Right ventricle myocardium inferior (tissue), 1 donor: ENCODE measurements around the gene KRT10. TPM values are rescaled to one million over a fixed set of nuclear protein-coding genes. Genes with fewer than 3 reads are reported as not detected.

ENCODE experiments used
- ATAC-seq: fragments of 200-7000 bp; cut with Tn5 transposase; one replicate; pipeline ENCODE4 v1.9.1; 2020; ENCODE audit warnings: mild to moderate bottlenecking, moderate library complexity
- DNase-seq: peaks from one replicate; pipeline ENCODE4 v3.0.0; 2021; ENCODE audit errors: missing footprints
- intact Hi-C: fragments of 100-400 bp; cut with DNase I; formaldehyde crosslinking; loops from one replicate; pipeline ENCODE4 v1.11.0; 2022
- total RNA-seq: library from RNA; stranded (reverse); fragmentation: NEBNext Ultra II Directional; extraction: Animal tissue kit (Norgen Biotek cat#: 25700); gene quantifications from one replicate; pipeline ENCODE4 v1.2.1, GENCODE V29; 2021
- donor health status: DM: no; HTN: yes; CAD: no; lungs with severe emphysema.

KRT10 gene
- total RNA-seq, 1 donor from 2014 or later = 48.0 TPM

DNA sequence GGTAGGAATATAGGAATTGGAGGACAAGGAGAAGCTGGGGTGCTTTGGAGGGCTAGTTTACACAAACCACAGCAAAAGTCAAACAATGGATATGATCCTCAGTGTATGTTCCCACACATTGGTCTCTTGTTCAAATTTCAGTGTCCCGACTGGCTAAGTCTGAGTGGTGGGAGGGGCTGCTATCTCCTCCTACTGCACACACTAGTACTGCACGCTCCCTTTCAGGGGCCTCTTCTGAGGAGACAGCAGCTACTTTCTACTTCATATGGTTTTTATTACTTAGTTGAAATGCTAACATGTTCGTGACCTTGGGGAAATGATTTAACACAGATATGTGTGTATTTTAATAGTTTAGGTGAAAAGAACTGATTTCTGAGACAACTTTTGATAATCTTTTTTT lies 18.8 kb upstream of the KRT10 start:
- intact Hi-C loops = no loop called here
- DNase-seq = no peak
- no peak for ATAC-seq

DNA sequence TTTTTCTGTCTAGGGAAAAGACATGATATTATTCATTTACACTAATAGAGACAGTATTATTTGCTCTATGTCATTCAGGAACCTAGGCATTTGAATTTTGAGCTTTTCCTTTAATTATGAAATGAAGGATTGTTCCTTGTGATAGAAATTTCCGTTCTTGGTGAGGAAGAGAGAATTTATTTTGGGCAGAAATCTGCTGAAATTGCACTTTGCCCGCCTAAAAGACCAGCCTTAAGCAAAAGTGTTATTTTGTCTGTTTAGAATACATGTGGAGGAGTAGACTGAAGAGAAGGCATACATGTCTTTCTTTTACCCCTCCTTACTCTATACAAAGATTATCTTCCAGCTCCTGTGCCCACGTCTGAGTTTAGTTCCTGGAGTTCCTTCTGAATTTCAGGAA lies 16.8 kb upstream of the KRT10 start:
- intact Hi-C loops = no loop called here

DNA sequence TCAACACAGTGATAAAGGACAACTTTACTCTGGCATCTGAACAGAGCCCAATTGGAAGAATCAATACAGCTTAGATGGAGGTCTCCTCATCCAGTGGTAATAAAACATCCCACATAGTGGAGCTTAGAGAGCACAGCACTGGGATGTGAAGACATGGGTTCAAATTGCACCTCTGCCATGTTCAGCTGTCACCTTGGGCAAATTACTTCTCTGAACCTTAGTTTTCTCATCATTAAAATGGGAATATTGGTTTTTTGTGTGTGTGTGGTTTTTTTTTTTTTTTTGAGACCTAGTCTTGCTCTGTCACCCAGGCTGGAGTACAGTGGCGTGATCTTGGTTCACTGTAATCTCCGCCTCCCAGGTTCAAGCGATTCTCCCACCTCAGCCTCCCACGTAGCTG lies 13.6 kb upstream of the KRT10 start:
- DNase-seq (no peak), ATAC-seq (no peak)
- intact Hi-C loops = no loop called here

More for the DNA sequence above, 16.8 kb upstream of the KRT10 start:
- no peak for ATAC-seq
- DNase-seq = no peak

DNA sequence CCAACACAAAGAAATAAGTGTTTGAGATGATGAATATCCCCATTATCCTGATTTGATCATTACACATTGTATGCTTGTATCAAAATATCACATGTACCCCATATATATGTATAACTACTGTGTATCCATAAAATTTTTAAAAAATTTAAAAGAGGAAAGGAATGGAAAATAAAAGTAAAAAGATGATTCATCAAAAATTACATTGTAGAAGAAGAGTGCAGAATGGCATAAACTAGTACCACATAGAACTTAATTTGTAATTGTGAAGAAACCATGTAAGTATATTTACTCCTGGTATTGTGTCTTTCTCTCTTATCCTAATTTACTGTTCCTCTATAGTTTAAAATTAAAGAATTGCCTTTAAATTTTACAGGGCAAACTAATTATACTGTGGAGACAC lies 11.5 kb upstream of the KRT10 start:
- intact Hi-C loops = no loop called here
- ATAC-seq = no peak
- DNase-seq = no peak

DNA sequence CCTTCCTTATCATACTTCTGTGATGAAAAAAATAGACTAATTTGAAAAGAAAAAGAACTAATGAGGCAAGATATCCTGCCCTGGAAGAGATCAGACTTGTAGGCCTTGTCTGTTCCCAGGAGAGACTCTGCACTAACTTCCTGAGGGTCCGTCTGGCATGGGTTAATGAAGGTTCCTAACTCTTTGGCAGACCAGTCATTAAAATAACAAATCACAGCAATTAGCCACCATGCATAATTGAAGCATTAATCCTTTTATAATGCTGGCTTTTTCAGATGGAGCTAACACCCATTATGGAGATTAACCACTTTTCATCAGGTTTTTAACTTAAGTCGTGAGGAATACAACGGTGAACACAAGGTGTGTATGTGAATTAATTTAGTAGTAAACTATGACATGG lies 10.4 kb upstream of the KRT10 start:
- no peak for ATAC-seq
- intact Hi-C loops = no loop called here
- DNase-seq = no peak

DNA sequence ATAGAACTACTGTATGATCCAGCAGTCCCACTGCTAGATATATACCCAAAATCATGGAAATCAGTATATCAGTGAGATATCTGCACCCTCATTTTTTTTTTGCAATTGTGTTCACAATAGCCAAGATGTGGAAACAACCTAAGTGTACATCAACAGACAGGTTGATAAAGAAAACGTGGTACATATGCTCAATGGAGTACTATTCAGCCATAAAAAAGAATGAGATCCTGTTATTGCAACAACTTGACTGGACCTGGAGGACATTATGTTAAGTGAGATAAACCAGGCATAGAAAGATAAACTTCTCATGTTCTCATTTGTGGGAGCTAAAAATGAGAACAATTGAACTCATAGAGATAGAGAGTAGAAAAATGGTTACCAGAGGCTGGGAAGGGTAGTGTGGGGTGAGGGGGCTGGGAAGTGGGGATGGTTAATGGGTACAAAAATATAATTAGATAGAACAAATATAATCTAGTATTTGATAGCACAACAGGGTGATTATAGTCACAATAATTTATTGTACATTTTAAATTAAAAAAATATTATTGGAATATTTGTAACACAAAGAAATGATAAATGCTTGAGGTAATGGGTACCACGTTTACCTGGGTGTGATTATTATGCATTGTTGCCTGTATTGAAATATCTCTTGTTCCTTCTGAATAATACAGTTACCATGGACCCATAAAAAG lies 7.8 kb upstream of the KRT10 start:
- DNase-seq = no peak
- no peak for ATAC-seq
- intact Hi-C loops = no loop called here

DNA sequence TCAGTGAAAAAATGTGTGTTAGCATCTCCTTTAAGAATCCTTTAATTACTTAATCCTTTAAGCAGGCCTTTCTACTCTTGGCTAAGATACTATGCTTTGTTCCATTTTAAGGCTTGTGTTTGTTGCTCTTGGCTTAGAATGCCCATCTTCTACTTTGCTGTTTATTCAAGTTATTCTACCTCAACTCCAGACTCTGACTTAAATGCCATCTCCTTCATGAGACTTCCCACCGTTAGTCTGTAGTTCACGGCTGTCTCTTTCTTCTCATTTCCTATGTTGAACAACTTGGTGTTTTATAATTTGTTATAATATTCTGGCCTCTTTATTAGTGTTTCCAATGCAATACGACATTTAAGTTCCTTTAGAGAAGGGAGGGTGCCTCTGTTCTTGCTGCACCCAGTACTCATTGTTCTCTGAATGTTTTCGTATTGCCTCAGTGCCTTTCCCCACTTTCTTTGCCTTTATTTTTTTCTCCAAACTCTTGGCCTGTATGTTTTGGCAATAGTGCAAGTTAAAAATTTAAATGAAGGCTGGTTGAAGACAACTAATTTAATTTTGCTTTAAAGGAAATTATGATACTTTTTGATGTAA lies 6.1 kb upstream of the KRT10 start:
- intact Hi-C loops = no loop called here
- DNase-seq (no peak), ATAC-seq (no peak)

DNA sequence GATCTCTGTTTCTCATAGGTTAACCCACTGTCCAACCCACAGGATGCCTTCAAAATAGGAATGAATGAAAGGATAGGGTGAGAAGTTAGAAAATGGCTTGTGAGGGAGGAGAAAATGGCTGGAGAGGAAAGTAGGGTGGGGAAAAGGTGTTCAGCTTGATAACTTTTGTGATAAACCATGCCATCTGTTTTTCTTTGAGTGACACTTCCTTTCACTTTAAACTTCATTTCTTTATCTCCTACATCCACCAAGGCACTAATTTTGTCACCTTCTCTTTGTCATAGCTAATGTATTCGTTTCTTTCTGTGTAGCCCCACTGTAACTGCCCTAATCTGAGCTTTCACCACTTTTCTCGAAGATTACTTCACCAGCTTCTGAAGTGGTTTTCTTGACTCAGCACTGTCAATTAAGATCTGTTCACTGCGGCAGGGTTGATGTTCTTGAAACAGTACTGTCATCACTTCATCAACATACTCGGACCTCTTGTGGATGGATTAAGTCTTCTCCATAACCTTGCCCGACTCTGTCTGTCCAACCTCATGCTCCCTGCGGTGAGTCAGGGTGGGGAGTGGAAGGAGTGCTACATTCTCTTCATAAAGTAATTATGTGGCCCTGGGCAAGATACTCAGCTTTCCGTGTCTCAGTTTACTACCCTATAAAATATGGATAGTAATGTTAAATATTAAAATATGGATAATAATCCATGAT lies 5.5 kb upstream of the KRT10 start:
- DNase-seq = no peak
- intact Hi-C loops = no loop called here
- ATAC-seq = no peak

DNA sequence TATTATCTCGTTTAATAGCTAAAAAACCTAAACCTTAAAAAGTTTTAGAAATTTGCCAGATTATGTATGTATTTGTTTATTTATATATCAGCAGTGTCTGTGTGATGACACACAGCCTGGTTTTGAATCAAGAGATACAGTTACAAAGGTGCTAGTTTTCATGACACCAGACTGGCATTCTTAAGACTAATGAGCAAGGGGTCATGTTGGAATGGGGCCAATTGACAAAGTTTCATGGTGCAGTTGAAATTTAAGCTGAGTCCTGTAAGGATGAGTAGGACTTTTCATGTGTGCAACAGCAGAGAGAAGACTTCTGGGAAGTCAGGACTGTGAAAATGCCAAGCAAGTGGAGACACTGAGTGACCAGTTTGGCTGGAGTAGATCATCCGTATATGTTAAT lies 3.2 kb upstream of the KRT10 start:
- DNase-seq = no peak
- intact Hi-C loops = no loop called here

DNA sequence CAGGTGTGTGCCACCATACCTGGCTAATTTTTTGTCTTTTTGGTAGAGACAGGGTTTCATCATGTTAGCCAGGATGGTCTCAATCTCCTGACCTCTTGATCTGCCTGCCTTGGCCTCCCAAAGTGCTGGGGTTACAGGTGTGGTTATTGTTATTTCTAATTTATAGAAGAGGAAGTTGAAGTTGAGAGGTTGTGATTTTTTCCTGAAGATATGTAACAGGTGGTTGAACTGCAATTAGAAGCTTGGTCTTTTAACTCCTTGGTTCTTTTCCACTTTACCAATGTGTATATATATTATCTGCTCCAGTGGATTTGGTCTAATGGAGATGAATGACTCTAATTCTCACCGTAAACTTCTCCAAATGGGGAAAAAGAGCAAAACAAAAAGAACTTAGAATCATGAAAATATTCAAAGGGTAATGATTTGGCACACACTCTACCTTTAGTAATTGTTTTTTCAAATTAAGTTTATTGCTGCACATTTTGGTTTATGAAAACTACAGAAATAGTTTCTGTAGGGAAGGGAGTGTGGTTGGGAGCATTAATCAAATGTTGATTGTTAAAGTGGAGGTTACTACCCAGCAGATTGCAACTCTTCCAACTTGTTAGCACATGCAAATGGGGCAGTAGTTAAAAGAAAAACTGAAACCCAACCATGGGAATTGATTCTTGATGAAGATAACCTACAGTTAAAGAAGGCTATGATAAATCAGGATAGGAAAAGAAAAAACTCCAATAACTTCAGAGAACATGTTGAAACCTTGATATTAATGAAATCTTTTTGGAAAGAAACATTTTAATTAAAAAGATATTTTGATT lies 1.8 kb upstream of the KRT10 start:
- ATAC-seq (no peak), DNase-seq (no peak)
- intact Hi-C loops = no loop called here

More for the DNA sequence above, 3.2 kb upstream of the KRT10 start:
- no peak for ATAC-seq

DNA sequence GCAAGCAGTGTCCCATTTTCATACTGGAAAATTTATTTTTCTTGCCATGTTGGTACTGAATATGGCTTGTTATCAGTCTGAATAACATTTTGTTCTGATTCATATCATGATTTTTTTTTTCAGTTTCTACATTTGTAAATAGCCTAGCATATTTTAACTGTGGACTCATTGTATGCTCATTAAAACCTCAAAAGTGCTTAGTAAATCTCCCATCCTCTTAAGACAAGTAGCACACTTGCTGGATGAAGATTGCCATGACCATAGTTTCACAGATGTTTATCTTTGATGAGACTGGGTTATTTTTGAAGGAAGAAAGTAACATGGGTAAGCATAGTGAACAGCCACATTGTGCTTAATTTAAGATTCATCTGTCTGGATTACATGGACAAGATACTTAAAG lies 878 bp downstream of the KRT10 start:
- intact Hi-C loops = no loop called here
- no peak for DNase-seq
- ATAC-seq = no peak

DNA sequence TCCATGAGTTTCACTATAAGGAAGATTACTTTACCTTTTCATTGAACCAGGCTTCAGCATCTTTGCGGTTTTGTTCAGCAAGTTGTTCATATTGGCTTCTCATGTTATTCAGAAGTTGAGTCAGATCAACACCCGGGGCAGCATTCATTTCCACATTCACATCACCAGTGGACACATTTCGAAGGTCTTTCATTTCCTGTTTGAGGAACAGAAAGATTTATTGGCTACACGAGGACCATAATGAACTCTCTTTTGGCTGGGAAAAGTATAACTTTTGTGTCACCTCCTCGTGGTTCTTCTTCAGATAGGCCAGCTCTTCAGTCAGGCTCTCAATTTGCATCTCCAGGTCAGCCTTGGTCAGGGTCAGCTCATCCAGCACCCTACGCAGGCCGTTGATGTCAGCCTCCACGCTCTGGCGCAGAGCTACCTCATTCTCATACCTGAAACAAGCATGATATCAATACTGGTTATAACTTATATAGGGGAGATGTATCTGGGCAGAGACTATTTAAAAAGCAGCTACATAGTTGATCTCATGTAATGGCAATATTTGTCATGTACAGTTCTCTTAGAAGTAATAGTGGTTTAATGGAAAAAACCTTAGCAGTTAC lies 2.1 kb downstream of the KRT10 start:
- intact Hi-C loops = no loop called here
- no peak for ATAC-seq
- DNase-seq = no peak

DNA sequence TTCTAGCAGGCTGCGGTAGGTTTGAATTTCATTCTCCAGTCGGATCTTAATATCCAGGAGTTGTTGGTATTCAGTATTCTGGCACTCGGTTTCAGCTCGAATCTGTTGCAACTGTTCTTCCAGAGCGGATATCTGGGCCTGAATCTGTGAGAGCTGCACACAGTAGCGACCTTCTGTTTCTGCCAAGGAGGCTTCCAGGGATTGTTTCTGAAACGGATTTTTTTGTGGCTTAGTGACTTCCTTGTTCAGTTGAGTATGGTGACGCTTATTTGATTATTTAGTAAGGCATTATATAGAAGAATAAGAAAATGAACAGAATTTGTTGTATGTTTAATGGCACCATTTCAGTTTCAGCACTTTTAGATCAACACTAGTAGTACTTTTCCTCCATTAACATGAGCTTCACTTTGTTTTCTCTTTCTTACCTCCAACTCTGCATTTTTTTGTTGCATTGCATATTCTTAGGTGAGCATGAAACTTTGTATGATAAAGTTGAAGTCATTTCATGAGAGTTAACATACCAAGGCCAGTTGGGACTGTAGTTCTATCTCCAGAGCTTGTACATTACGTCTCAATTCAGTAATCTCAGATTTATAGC lies 2.8 kb downstream of the KRT10 start:
- ATAC-seq = peak; percentile 29
- intact Hi-C loops = loop anchor here (5.0 kb wide), 1 partner anchor 38 kb away; no protein-coding TSS in a partner anchor
- DNase-seq = no peak

DNA sequence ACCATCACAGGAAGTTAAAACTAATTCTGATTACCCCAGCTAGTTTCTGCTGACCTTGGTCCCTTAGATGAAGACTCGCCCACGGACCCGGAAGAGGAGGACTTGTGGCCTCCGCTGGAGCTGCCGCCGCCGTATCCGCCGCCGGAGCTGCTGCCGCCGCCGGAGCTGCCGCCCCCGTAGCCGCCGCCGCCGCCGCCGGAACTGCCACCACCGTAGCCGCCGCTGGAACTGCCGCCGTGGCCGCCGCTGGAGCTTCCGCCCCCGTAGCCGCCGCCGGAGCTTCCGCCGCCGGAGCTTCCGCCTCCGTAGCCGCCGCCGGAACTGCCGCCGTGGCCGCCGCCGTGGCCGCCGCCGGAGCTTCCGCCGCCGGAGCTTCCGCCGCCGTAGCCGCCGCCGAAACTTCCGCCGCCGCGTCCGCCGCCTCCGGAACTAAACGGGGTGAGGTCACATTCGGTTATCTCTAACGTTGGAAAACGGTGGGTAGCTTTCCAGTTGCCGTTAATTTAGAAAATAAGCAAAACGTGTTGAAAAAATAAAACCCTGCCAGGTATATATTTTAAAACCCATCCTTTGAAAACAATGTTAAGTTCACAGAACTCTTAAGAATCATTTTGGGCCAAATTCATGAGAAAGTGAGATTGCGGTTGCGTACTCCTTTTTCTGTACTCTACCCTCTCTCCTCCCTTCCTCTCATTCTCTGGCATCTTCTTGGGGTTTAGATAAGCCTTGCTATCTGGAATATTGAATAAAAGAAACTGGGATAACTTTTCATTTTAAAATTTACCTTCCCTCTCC lies 3.5 kb downstream of the KRT10 start:
- peak; percentile 89 for ATAC-seq
- DNase-seq = peak; percentile 91
- intact Hi-C loops = loop anchor here (5.0 kb wide), 1 partner anchor 38 kb away; no protein-coding TSS in a partner anchor

DNA sequence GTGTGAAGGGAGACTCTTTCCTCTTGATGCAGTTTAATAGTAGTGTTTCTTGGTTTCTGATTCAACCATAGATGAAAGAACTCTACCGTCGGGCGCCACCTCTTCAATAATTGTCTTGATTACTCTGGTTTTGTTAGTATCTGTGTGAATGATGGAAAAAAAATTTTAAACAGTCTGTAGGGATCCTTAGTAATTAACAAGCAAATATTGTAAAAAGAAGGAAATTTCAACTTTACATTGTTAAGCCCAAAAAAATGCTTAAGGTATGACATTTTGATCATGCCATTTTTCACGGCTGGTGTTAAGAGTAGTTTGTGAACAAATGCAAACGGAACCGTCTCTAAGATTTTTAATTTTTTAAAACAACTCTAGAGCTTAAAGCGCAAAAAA lies 4.1 kb downstream of the KRT10 start:
- no peak for ATAC-seq
- intact Hi-C loops = loop anchor here (5.0 kb wide), 1 partner anchor 39 kb away; no protein-coding TSS in a partner anchor
- DNase-seq = no peak

DNA sequence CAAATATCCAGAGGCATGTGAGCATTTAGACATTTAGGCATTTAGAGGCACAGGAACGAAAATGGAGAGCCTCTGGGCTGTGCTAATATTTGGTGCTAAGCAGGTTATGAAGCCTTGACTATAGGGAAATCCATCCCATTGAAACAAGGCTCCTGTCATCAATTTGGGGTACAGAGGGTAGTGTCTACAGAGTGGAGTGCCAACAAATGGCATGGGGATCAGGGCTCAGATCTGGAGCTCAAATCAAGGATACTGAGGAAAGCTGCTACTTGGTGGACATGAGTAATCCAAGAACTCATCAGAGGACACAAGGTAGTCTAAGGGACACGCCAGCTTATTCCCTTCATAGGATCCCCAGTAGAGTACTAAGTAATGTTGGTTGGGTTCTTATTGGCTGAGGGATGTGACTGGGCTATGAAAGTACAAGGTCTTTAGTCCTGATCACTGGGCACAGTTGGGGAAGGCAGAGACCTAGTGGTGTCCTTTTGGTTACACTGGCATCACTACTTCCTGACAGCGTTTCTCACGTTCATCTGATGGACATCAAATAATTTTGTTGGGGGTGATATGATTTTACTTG lies 5.2 kb downstream of the KRT10 start:
- intact Hi-C loops = loop anchor here (5.0 kb wide), 1 partner anchor 40 kb away; no protein-coding TSS in a partner anchor
- no peak for ATAC-seq
- DNase-seq = no peak

DNA sequence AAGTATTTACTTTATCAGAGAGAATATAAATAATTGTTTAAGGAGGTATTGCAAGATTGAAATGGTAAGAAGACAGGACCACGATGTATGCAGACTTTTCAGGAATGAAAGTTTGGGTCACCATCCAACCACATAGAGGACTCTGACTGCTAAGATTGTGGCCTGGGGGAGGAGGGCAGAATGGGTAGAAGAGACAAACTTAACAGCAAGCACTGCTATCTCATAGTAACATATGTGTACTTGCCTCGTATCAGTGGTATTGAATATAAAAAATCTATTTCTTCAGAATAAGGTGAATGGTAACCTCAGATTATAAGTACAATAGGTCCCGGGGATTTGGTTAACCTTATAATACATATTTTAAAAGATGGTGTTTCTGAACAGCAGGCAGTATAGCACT lies 5.8 kb downstream of the KRT10 start:
- intact Hi-C loops = loop anchor here (5.0 kb wide), 1 partner anchor 41 kb away; no protein-coding TSS in a partner anchor
- no peak for ATAC-seq
- DNase-seq = no peak
